ENCODE measurements around the gene RPTOR.

Gene RPTOR

GRCh38 chr17:80887639-80888175 is 343.1 kb downstream of the RPTOR start:
- no peak for DNase-seq

GRCh38 chr17:80888276-80889160 is 343.9 kb downstream of the RPTOR start:
- DNase-seq: no peak

- no peak for DNase-seq
Measured at GRCh38 chr17:80889231-80890195, 344.9 kb downstream of the RPTOR start.

- DNase-seq: no peak
Measured at GRCh38 chr17:80890196-80890920, 345.7 kb downstream of the RPTOR start.

- DNase-seq: no peak
Measured at GRCh38 chr17:80890921-80891396, 346.3 kb downstream of the RPTOR start.

- peak; percentile 65 for DNase-seq
Measured at GRCh38 chr17:80891397-80892018, 346.9 kb downstream of the RPTOR start.

- DNase-seq: peak; percentile 75
Measured at GRCh38 chr17:80892019-80892855, 347.6 kb downstream of the RPTOR start.

- DNase-seq: no peak
Measured at GRCh38 chr17:80892900-80893603, 348.4 kb downstream of the RPTOR start.

- DNase-seq: no peak
Measured at GRCh38 chr17:80893604-80894438, 349.2 kb downstream of the RPTOR start.

- no peak for DNase-seq
Measured at GRCh38 chr17:80894439-80894721, 349.7 kb downstream of the RPTOR start.

- no peak for DNase-seq
Measured at GRCh38 chr17:80894726-80895125, 350.1 kb downstream of the RPTOR start.

- DNase-seq: no peak
Measured at GRCh38 chr17:80895366-80895765, 350.7 kb downstream of the RPTOR start.

- DNase-seq: no peak
Measured at GRCh38 chr17:80898716-80899115, 354.1 kb downstream of the RPTOR start.

GRCh38 chr17:80899402-80900268 is 355.0 kb downstream of the RPTOR start:
- no peak for DNase-seq

GRCh38 chr17:80901319-80901718 is 356.7 kb downstream of the RPTOR start:
- DNase-seq: no peak

GRCh38 chr17:80902197-80902962 is 357.7 kb downstream of the RPTOR start:
- no peak for DNase-seq

GRCh38 chr17:80902963-80903611 is 358.4 kb downstream of the RPTOR start:
- no peak for DNase-seq

All from amniotic stem cell (primary cell).